UCSD-AML1 (cell line): ENCODE data around the gene FKBP7.
A peak's percentile ranks its signal among the peaks of the same experiment; 100 is the strongest.
"Not testable (repeated sequence)": the region's sequence is repeated elsewhere in the genome, so short reads cannot be mapped to it uniquely, and the experiment has no call there.

Experiments used
- DNase-seq: peaks from one replicate; lab custom pipeline; 2025; ENCODE audit not compliant: unreplicated experiment; lab: John Stamatoyannopoulos, UW

The FKBP7 gene

GRCh38 chr2:178450524-178450773, 28.0 kb downstream of the FKBP7 start:
- no peak for DNase-seq

- no peak for DNase-seq
Observed at GRCh38 chr2:178449700-178450523, 28.5 kb downstream of the FKBP7 start.

GRCh38 chr2:178448968-178449661, 29.3 kb downstream of the FKBP7 start:
- DNase-seq: no peak

DNA sequence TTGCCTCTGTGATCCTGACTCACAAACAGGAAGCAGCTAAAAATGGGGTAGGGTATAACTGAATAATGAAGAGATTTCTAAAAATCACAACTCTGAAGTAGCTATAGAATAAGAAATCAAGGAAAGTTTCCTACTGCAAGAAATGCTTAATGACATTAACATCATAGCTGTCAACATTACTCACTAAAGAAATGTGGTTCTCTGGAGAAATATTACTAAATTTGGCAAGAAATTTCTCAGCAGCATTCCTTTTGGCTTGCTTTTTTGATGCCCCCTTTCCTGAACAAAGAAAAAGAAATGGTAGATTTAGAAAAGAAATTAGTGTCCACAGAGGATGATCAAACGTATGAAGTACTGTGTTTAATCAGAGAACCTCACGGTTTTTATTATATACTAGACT, 37.0 kb downstream of the FKBP7 start:
- DNase-seq: no peak

DNA sequence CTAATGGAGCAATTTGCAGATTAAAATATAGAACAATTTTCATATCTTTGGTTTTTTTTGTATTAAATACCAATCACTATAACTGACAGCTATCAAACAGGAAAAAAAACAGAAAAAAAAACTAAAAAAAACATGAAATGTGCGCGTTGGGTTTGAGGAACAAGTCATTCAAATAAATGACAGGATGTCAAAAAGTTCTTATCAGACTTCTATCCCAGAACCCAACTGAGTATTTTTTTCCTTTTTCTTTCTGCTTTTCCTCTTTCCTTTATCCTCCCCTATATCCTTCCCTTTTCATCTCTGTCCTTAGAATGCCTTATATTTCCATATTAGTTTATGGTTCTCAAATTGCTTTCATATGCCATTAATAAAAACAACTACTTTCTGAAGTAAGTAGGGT, 41.7 kb downstream of the FKBP7 start:
- DNase-seq: no peak

DNA sequence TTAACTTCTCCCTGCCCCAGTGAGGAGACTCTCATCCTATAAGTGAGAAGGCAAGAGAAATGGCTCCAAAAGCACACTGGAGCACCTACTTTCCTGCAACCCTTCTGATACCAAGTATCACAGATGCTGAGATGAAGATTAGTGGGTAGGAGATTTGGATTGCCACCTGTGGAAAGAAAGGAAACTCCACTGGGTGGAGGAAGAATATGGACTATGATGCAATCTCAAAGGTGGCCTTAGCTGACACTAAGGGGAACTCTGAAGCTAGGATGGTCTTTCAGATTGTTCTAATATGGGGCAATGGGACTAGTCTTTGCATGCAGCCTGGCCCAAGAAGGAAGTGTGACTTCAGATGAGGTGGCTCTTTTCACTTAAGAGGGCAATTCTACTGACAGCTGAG, 49.1 kb downstream of the FKBP7 start:
- DNase-seq: no peak

- no peak for DNase-seq
Observed at GRCh38 chr2:178428396-178428806, 50.0 kb downstream of the FKBP7 start.

GRCh38 chr2:178427458-178427857, 50.9 kb downstream of the FKBP7 start:
- no peak for DNase-seq

DNA sequence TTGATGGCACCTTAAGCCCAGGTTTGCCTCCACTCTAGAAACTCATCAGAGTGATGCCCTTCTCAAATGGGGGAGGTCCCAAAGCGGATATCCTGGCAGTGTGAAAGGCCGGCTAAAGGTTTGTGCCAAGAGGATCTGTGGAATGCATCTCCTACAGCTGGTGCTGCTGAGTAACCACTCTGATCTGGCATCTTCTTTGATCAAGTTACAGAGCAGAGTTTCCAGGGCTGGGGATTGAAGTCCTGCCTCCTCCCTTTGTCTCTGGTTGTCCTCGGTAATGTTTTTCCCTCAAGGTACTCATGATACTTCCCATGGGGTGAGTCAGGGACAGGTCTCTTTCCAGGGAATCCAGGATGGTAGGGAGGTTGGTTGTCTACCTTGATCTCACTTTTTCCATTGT, 52.0 kb downstream of the FKBP7 start:
- DNase-seq: no peak

DNA sequence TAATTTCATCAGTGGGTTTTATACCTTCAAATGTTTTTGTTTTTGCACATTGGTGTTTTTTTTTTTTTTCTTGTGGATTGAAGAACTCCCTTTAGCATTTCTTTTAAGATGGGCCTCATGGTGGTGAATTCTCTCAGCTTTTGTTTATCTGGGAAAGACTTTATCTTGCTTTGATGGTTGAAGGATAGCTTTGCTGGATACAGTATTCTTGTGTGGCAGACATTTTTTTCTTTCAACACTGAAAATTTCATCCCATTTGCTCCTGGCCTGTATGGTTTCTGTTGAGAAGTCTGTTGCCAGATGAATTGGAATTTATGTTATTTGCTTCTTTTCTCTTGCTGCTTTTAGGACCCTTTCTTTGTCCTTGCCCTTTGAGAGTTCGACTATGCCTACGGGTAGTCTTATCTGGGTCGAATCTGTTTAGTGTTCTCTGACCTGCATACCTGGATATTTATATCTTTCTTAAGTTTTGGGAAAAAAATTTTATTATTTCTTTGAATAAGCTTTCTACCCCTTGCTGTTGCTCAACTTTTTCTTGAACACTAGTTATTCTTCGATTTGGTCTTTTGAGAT, 53.1 kb downstream of the FKBP7 start:
- no peak for DNase-seq

DNA sequence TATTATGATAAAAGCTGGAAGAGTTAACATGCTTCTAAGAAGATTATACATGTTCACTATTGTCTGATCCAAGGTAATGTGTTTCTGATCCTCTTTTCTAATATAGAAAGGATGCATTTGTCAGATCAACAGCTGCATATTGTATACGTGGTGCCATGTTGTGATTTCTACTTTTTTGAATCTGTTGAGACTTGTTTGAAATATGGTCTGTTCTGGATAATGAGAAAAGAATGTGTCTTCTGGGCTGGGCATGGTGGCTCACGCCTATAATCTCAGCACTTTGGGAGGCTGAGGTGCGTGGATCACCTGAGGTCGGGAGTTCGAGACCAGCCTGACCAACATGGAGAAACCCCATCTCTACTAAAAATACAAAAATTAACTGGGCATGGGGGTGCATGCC, 54.7 kb downstream of the FKBP7 start:
- DNase-seq: not testable (repeated sequence)

GRCh38 chr2:178422097-178422496, 56.3 kb downstream of the FKBP7 start:
- no peak for DNase-seq

DNA sequence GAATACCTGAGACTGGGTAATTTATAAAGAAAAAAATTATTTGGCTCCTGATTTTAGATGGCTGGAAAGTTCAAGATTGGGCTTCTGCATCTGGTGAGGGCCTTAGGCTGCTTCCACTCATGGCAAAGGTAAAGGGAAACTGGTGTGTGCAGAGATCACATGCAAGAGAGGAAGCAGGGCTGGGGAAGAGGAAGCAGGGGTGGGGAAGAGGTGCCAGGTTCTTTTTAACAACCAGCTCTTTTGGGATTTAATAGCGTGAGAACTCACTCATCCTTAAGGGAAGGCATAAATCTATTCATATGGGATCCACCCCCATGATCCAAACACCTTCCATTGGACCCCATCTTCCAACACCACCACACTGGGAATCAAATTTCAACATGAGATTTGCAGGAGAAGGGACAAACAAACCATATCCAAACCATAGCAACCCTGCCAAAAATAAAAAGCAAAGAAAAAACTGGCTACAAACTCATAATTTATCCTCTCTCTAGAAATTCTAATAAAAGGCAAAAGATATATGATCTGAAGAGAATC, 57.9 kb downstream of the FKBP7 start:
- no peak for DNase-seq

- no peak for DNase-seq
Observed at GRCh38 chr2:178419123-178419522, 59.3 kb downstream of the FKBP7 start.

- DNase-seq: no peak
Observed at GRCh38 chr2:178418426-178418825, 60.0 kb downstream of the FKBP7 start.

- DNase-seq: no peak
Observed at GRCh38 chr2:178417916-178418315, 60.5 kb downstream of the FKBP7 start.

DNA sequence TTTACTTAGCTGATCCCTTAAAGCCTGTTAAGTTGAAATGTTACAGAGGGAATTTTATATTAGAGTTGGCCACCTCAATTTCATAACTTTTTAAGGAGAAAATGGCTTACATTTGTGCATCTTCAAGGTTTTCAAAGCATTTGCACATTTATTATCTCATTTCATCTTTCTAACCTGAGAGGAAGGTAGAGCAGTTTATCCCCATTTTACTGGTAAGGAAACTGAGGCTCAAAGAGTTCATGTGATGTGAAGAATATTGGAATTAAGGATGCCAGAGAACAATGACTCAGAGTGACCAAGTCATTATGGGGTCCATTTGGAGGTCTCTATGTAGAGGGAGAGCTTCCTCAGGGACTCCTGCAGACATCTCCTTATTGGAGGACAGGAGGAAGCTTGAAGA, 62.4 kb downstream of the FKBP7 start:
- no peak for DNase-seq

DNA sequence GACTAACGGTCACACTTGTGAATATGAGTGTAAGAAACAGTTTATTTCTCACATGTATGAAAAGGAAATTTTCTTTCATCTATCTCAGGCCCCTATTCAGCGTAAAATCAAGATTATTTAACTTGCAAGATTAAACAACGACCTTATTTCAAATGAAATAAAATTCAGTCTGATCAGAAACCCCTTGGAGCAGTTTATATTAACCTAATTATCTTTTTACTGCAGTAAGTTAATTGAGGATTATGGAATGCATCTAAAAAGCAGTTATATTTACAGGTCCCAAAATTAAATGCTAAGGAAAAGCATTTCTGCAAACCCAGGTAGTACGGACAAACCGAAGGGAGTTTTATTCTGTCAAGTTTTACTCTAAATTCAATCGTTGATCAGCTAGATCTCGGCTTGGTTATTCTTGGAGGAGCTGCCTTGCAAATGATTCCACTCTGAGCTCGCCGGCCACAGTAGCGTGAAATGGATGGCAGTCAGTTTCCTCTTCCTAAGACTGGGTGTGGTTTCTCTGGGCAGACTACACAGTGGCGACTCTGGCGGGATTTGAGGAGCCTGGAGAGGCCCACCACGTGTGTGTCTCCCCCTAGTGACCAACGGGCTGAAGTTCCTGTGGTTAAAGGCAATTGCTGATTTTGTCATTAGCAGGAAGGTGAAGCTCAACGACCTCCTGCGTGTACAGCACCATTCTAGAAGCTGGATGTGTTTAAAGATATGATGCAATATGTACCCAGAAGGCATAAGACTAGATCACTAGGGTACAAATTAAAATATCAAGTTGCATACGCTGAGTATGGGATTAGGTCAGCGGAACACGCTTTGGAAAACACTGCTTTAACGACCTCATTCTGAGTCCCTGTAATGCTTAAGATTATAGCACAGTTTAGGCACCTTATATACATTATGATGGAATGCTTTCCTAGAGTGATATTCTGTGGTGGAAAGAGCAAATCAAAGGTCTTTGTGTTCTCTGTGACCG, 63.8 kb downstream of the FKBP7 start:
- DNase-seq: peak; percentile 88
